Activated CD8-positive, alpha-beta memory T cell treated with anti-CD3 and anti-CD28 coated beads for 1 hour (primary cell): ENCODE measurements around the gene ZNF273.
"Not testable (repeated sequence)": the region's sequence is repeated elsewhere in the genome, so short reads cannot be mapped to it uniquely, and the experiment has no call there.

ENCODE experiments used
- DNase-seq, 2 donors: peaks; one replicate each; pipeline ENCODE4 v3.0.0-alpha.2; 2020; ENCODE audit warnings: low read depth in 1 of 2; ENCODE audit errors: extremely low read depth in 1 of 2

ZNF273 gene

GRCh38 chr7:64888901-64889685 lies 14.0 kb upstream of the ZNF273 start:
- no peak for DNase-seq

- DNase-seq, result no peak
These were observed 13.3 kb upstream of the ZNF273 start for GRCh38 chr7:64889686-64890162.

DNA sequence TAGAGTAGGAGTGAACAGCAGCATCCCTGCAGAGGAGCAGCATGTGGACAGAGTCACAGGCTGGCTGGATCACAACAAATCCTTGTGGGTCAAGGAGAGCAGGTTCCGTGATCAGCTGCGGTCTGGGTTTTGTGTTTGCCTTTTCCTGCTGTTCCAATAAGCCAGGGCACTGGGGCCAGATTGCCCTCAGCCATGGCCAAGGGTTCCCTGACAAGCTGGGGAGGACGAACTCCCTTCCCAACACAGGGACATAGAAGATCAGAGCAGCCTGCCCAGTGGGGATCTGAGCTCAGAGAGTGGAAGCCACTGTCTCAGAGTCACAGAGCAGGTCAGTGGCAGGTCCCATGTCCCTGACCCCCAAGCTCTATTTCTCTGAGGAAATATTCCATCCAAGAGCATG lies 12.8 kb upstream of the ZNF273 start:
- not testable (repeated sequence) for DNase-seq

GRCh38 chr7:64890761-64891362 lies 12.2 kb upstream of the ZNF273 start:
- no peak for DNase-seq

DNA sequence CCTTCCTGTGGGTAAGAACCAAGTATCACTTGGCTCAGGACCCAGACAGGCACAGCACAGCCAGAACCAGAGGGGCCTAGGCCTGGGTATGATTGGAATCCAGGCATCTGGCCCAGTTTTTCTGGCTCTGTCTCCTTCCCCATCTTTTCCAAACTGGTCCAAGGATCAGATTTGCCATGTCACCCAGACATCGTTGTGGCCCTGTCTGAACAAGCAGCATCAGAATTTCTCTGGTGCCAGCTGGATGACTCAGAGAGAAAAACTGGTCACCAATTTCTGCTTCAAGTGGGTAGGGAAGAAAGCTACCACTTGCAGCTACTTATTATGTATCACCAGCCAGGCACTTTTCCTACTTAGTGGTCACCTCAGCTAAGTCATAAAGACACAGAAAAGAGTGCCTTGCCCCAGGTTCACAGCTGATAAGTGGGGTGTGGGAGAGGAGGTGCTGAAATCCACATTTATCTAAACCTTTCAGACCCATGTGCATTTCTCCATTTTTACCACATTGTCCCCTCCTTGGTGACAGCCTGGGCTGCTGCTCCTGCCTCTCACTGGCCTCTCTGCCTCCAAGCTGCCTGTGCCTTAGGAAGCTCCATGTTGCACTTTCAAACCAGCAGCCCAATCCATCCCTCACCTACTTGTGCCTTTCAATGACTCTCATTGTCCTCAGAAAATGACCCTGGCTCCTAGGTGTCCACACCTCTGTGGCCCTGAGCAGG lies 11.6 kb upstream of the ZNF273 start:
- DNase-seq, result not testable (repeated sequence)

DNA sequence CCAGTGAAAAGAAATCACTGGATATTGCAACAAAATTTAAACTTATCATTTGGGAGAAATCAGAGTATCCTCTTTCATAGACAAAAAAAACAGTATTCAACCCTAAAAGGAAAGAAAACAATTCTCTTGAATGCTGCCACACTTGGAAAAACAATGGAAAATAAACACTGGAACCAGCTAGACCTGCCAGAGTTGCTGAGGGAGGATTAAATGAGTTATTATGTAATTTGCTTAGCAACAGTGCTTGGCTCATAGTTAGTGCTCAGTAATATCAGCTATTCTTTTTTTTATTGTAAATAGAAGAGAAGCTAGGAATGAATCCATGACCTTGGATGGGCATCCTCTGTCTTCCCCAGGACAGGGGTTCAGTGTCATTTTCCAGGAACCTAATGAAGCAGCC lies 11.0 kb upstream of the ZNF273 start:
- DNase-seq, result no peak

- DNase-seq, result no peak
These were observed 10.3 kb upstream of the ZNF273 start for GRCh38 chr7:64892666-64893309.

DNA sequence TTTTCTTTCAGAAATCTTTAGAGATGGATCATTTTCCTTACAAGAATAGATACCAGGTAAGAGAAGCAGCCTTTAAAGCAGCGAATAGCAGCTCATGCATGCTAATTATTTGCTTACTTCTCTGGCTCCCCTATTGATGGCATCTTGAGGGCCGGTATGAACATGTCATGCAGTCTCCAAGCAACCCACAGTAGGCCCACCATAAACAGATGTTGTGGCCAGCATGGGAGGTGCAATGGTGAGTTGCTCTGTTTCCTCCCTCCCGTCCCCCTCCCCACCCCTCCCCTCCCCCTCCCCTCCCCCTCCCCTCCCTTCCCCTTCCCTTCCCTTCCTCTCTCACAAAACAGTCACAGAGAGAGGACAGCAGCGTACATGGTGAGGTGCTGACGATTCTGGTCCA lies 9.7 kb upstream of the ZNF273 start:
- no peak for DNase-seq

GRCh38 chr7:64902461-64902805 lies 640 bp upstream of the ZNF273 start:
- not testable (repeated sequence) for DNase-seq

DNA sequence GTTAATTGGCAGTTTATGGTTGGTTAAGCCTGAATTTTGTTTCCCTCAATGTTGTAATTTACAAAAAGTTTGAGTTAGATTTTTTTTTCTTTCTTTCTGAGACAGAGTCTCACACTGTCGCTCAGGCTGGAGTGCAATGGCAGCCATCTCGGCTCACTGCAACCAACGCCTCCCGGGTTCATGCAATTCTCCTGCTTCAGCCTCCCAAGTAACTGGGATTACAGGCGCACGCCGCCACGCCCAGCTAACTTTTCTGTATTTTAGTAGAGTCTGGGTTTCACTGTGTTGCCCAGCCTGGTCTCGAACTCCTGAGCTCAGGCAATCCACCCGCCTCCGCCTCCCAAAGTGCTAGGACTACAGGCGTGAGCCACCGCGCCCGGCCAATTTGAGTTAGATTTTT lies 935 bp downstream of the ZNF273 start:
- DNase-seq, result no peak

DNA sequence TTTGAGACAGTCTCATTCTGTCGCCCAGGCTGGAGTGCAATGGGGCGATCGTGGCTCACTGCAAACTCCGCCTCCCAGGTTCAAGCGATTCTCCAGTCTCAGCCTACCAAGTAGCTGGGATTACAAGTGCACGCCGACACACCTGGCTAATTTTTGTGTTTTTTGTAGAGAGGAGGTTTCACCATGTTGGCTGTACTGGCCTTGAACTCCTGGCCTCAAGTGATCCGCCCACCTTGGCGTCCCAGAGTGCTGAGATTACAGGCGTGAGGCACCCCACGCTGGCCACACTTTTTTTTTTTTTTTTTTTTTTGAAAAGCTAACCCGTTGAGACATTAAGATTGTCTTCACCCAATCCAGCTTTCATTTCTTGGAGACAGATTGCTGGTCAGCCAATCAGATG lies 2.1 kb downstream of the ZNF273 start:
- DNase-seq, result no peak

- DNase-seq, result no peak
These were observed 2.5 kb downstream of the ZNF273 start for GRCh38 chr7:64905547-64905946.

DNA sequence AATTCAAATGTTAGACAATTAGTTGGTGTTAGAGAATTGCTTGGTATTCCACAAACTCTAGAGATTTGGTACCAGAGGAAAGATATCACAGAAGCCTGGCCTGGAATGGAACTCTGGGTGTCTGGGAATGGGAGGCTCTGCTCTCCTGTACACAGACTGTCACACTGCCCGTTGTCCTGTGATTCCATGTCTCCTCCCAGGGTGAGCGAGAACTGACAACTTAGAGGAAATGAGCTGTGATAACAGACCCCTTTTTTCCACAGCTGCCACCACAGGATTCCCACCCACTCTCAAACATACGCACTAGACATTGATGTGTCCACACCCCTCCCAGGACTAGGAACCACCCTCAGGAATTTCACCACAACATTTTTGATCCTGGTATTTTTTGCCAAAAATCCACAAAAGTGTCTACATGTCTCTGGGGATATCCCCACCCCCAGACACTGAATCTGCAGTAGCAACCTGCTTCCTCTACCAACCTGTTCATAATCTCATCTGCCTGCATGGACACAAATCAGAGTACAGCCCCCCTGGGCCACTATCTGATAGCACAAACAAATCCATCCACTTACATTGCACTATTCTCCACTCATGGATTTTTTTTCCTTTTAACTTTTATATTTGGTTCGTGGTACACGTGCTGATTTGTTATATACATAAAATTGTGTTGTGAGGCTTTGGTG lies 4.7 kb downstream of the ZNF273 start:
- no peak for DNase-seq

GRCh38 chr7:64908358-64908757 lies 5.3 kb downstream of the ZNF273 start:
- no peak for DNase-seq

DNA sequence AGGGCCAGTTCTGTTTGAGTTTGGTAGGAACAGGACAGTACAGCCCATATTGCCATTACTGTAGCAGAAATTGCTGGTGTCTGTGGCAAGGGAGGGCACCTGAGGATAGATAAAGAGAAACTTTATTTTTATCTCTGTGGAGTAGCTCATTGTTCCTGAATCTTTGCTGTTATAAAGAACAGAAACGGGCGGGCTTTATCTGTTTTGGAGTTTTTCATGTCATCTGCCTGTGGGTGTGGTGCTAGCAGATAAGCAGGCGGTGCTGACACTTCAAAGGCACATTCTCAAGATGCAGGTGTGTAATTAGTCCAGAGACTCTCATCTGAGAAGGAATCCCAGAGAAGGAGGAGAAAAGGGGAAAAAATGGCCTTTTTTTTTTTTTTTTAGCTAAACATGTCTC lies 11.5 kb downstream of the ZNF273 start:
- no peak for DNase-seq

GRCh38 chr7:64915301-64915700 lies 12.2 kb downstream of the ZNF273 start:
- DNase-seq, result not testable (repeated sequence)

DNA sequence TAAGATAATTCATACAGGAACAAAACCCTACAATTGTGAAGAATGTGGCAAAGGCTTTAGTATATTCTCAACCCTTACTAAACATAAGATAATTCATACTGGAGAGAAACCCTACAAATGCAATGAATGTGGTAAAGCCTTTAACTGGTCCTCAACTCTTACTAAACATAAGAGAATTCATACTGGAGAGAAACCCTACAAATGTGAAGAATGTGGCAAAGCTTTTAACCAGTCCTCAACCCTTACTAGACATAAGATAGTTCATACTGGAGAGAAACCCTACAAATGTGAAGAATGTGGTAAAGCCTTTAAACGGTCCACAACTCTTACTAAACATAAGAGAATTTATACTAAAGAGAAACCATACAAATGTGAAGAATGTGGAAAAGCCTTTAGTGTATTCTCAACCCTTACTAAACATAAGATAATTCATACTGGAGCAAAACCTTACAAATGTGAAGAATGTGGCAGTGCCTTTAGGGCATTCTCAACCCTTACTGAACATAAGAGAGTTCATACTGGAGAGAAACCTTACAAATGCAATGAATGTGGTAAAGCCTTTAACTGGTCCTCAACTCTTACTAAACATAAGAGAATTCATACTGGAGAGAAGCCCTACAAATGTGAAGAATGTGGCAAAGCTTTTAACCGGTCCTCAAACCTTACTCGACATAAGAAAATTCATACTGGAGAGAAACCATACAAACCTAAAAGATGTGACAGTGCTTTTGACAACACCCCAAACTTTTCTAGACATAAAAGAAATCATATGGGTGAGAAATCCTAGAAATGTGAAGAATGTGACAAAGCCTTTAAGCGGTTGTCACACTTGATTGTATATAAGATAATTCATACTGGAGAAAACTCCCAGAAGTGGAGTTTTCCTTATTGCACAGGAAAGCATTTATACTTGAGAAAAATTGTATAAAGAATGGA lies 25.4 kb downstream of the ZNF273 start:
- not testable (repeated sequence) for DNase-seq

DNA sequence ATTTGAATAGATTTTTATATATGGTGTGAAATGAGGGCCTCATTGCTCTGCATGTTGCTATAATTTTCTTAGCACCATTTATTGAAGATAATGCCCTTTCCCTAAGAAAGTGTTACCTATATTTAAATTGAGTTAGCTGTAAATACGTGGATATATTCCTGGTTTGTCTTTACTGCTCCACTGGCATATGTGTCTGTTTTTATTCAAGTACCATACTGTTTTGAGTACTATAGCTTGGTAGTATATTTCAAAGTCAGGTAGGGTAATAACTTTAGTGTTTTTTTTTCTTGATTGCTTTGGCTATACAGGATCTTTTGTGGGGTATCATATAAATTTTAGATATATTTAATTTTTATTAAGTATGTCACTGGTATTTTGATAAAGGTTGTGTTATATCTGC lies 31.4 kb downstream of the ZNF273 start:
- DNase-seq, result no peak

DNA sequence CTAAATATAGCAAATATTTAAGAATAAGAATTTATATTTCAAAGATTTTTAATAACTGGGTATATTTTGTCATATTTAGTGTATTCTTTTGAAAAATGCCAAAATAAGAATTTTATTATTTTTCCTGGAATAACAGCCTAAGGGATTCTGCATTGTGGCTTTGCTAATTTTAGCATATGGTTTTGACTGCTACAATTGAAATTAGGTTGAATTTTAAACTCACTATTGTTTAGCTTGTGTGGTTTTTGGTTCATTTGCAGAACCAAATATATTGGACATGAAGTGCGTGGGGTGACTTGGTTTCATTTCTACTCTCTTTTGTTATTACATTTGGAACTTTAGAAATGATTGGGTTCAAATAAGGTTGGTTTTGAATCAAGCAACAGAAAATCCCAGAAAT lies 35.5 kb downstream of the ZNF273 start:
- DNase-seq, result no peak

DNA sequence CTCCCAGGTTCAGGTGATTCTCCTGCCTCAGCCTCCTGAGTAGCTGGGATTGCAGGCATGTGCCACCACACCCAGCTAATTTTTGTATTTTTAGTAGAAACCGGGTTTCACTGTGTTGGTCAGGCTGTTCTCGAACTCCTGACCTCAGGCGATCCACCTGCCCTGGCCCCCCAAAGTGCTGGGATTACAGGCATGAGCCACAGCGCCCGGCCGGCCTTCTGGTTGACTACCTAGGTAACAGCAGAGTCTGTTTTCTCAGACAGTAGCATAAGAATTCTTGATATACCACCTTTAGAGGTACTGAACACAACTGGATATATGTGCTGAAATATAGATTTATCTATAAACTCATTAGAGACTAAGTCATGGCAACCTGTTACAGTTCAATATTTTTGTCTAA lies 36.9 kb downstream of the ZNF273 start:
- DNase-seq, result not testable (repeated sequence)
